Measurements from ENCODE around the gene GSTM2.
A peak's percentile ranks its signal among the peaks of the same experiment; 100 is the strongest.

Gene GSTM2

DNA sequence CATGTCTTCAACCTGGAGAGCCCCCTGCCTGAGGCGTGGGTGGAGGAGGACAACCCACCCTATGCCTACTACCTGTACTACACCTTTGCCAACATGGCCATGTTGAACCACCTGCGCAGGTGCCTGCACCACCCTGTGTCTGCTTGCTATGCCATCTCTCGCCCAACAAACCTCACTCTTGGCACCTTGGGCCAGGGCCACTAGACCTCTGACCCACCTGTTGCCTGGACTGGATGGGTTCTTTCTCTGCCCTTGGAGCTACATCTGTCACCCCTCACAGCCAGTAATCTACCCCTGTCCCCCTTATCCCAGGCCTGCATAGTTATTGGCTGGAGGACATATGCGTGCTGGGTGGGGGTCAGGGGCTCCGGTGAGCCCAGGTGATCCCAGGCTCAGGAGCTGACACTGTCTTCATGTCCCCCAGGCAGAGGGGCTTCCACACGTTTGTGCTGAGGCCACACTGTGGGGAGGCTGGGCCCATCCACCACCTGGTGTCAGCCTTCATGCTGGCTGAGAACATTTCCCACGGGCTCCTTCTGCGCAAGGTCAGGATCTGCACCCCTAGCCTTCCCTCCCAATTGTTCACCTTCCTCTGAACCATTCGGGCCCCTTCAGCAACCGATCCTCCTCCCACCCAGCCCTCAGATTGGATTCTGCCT, 38.4 kb upstream of the GSTM2 start:
- no peak for DNase-seq (ENCODE audit: low spot score)

DNA sequence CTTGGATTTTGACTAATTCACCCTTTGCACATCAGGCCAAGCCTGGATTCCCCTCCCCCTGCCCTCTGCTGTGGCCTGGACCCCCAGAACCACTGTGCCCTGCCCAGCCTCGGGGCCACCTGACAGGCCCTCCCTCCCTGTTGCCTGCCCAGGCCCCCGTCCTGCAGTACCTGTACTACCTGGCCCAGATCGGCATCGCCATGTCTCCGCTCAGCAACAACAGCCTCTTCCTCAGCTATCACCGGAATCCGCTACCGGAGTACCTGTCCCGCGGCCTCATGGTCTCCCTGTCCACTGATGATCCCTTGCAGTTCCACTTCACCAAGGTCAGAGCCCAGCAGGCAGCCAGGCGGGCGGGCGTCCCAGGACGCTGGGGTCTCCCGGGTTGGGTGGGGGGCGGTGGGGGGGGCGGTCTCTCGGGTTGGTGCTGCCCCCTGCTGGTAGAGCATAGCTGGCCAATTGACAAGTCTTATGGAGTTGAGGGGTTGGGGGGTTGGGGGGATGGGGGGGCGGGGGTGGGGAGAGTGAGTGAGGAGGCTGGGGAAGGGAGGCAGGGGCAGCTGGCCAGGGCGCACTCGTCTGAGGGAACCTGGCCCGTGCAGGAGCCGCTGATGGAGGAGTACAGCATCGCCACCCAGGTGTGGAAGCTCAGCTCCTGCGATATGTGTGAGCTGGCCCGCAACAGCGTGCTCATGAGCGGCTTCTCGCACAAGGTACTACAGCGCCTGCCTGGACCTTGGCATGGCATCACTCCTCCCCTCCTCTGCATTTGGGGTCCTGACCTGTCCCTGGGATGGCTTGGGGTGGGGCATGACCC, 37.6 kb upstream of the GSTM2 start:
- no peak for DNase-seq (ENCODE audit: low spot score)

DNA sequence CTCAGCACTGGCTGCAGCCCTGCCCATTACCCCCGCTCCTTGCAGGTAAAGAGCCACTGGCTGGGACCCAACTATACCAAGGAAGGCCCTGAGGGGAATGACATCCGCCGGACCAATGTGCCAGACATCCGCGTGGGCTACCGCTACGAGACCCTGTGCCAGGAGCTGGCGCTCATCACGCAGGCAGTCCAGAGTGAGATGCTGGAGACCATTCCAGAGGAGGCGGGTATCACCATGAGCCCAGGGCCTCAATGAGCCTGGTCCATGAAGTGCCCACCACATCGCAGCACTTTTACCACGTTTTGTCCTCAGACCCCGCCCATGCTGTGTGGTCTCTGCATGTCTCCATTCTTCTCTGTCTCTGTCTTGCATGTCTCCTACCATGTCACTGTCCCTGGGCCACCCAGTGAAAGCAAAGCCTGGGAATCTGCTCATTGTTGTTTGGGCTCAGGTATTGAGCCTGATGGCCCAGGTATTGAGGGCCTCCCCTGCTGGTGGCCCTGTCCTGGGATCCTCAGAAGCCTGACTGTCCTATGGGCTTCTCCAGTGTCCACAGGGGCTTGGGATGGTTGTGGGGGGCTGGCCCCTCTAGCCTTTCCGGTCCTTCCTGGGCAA, 36.9 kb upstream of the GSTM2 start:
- no peak for DNase-seq (ENCODE audit: low spot score)

DNA sequence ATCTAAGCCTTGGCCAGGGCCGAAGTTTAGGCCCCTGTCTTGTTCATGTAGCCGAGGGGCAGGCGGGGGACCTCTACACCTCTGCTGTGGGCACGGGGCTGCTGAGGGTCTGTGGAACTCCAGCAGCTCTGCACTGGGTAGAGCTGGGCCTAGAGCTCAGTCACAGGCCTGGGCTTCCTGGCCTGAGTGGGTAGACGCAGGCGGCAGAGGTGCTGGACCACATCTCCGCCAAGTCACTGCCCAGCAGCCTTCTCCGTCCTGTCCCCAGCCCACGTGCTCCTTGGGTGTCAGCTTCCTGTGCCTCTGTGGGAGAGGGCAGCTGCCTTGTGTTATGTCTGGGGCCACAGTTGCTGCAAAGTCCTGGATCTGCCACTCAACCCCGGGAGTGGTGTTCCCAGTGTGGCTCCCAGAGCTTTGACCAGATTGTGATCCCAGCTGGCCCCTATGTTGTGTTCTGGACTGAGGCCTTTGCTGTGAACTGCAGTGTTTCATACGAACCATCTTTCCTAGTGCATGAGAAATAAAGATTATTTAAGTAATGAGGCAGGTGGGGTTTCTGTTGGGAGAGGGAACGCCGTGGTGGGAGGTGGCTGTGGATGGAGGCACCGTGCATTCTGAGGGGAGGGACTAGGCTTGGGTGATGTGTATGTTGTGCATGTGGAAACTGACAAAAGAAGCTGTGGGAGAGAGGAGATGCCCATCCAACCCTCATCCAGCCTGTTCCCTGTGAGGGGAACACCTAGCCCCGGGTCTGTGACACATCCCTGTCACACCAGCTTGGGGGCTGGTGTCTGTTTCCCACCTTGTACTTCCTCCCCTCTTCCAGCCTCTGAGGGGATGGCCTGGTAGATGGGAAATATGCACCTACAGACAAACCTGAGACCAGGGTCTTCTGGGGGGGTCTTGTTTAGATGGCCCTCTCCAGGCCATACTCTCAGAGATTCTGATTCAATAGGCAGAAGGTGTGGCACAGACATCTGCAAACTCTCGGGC, 36.0 kb upstream of the GSTM2 start:
- no peak for DNase-seq (ENCODE audit: low spot score)

DNA sequence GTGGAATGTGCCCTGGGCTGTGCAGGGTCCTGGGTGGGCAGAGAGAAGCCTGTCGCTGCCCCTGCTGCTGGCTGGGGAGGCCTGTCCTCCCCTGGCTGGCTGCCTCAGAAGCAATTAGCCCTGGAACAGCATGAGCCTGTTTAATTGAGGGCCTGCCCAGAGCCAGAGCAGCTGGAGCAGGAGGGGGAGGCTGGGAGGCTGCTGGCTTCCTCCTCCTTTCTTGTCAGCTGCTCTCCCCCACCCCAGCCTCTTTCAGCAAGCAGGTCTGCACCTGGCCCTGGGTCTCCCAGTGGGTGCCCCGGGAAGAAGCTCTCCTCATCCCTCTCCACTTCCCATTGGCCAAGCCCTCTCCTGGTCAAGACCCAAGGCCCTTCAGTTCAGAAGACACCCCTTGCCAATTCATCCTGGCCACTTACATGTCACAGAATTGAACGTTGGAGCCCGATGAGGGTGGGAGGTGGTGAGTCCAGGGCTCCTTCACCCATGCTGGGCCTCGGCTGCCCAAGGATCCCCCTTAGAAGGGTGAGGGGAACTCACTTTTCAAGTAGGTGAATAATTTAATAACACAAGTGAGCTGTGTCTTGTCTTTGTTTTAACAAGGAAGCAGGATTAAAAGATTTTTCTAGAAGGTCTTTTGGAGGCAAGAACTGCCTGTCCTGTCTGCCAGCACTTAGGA, 35.0 kb upstream of the GSTM2 start:
- peak; percentile 68 for DNase-seq (ENCODE audit: low spot score)

DNA sequence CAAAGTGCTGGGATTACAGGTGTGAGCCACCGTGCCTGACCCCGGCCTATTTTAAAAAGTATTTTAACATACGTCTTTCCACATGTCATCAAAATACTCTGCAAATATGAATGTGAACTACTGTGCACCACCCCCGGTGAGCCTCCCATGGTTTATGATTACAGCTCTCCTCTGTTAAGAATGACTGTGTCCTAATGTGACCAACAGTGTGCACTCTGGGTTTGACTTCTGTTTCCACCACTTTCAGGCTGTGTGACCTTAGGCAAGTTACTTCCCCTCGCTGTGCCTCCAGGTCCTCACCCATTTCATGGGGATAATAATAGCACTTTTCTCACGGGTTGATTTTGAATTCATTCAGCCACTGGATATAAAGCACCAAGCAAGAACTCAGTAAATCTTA, 33.6 kb upstream of the GSTM2 start:
- no peak for DNase-seq (ENCODE audit: low spot score)

DNA sequence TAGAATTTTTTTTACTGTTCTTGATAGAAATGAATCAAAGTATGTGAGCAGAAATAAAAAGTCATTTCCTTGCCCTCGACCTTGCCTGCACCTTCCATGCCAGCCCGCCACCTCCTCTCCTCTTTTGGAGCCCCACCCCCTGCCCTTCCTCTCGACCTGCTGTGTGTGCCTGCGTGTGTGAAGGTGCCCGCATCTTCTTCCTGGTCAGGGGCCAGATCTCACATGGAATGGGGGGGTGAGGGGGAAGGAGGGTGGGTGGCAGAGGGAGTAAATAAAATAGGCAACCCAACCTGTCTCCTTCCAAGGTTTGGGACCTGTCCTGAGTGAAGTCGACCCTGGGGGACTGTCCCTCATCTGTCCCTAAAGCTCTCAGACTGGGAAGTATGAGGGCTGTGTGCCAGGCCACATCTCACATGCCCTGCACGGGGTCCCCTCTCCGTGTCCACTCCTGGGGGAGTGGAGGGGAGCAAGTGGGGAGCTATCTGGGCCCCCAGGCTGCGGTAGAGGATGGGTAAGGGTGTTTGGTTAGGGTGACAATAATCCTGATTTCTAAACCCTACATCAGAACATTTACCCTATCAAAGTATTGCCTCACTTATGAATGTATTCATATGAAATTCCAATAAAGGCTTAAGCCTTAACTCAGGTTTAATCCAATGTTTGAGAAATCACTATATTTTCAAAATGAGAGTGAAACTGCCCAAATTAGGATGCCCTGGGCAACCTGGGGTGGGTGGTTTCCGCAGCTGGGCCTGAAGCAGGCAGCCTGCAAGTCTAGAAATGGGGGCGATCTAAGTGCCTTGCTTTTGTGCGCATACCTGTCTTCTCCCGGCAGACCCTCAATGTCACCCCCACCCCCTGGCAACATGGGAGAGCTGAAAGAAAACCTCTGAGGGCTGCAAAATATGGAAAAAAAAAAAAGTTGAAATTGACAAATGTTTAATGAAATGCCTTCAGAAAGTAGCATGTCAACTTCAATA, 32.8 kb upstream of the GSTM2 start:
- DNase-seq (ENCODE audit: low spot score): no peak

DNA sequence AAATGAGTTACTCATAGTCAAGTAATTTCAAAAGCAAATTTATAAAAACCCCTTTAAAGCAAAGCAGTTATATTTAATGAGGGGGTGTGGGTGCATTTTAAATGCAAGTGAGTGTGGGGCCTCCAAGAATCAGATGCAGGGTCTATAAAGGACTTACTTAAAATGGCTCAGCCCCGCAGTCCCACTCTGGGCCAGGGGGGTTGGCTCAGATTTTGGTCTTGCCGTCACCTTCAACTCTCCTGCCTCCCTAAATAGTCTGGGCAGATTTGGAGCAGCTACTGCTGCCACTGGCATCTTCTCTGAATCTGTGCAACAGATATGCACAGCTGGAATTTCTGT, 32.0 kb upstream of the GSTM2 start:
- DNase-seq (ENCODE audit: low spot score): no peak

DNA sequence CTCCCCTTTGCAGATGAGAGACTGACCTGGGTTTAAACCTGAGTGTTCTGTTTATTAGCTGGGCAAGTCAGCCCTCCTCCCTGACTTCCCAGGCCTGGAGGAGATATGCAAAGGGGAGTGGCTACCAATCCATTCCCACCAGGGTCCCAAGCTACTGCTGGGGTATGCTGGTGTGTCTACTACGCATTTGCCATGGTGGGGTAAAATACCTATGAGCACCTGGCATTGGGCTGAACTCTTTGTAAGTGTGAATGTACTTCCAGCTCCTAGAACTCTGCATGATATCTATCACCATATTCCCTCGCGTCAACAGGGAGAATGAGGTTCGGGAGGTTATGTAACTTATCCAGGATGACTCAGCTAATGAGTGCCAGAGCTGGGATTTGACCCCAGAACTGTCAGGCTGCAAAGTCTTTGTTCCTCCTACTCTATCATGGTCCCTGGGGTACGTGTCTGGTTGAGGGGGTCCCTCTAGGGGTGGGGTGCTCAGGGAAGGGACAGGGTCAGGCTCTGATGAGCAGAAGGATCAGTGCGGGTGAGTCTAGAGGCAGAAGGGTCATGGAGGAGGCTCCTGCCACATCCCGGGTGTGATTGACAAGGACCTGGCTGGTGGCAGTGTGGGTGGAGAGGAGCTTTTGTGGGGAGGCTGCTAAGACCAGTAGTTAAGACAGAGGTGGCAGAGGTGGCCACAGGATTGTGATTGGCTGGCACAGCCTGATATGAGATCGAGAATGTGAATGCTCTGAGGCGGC, 31.5 kb upstream of the GSTM2 start:
- no peak for DNase-seq (ENCODE audit: low spot score)

DNA sequence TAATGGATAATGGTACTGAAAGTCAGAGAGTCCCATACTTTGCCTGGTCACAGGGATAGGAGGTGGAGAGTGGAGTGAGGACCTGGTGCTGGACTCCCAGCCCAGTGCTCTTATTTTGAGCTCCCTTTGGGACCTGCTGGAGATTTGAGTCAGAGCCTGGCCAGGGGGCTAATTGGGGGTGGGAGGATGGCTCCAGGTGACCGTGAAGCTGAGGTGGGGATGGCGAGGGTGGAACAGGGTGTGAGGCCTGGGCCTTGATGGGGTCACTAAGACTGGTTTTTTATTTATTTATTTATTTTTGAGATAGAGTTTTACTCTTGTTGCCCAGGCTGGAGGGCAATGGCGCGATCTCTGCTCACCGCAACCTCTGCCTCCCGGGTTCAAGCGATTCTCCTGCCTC, 30.4 kb upstream of the GSTM2 start:
- no peak for DNase-seq (ENCODE audit: low spot score)

DNA sequence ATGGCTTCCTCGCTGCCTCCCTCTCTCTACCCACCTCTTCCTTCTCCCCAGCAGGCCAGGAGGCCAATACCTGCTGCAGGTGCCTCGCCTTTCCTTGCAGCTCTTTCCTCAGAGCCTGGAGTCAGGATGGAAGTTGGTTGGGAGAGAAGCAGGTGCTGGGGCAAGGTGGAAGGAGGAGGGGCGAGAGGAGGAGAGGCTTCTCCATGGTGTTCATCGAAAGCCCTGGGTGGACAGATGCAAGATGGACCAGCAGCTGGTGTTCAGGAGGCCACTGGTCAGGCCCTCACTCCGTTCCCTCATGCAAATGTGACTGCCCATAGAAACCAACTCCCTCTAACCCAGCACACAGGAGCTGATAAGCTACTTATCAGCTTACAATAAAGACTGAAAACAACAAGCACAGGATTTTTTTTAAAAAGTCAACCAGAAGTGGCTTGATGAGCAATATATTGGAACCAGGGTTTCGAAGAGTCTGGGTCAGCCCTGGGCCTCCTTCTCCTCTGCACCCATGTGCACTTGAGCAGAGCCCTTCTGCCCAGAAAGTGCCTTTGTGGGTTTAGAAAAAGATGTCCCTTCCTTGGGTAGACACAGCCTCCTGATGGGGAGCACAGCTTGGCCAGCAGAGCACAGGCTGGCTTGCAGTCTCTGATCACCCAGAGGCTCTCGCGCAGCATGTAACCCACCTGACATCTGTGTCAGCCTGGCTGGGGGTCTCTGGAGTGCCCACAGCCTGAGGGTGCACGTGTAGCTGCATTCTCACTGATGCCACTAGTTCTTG, 28.6 kb upstream of the GSTM2 start:
- no peak for DNase-seq (ENCODE audit: low spot score)

DNA sequence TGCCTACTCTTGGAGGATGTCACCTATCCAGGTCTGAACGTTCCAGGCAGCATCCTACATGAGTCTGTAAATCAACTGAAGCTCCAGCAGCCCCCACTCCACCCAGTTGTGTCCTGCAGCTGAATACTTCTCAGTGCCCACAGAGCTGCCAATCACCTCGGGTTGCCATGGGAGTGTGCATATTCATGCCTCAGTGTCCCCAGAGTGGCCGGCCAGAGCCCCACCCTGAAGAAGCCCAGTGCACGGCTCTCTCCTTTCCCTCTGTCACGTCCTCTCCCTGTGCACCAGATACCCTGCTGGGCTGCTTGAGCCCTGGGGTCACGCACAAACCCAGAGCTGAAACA, 28.0 kb upstream of the GSTM2 start:
- no peak for DNase-seq (ENCODE audit: low spot score)

DNA sequence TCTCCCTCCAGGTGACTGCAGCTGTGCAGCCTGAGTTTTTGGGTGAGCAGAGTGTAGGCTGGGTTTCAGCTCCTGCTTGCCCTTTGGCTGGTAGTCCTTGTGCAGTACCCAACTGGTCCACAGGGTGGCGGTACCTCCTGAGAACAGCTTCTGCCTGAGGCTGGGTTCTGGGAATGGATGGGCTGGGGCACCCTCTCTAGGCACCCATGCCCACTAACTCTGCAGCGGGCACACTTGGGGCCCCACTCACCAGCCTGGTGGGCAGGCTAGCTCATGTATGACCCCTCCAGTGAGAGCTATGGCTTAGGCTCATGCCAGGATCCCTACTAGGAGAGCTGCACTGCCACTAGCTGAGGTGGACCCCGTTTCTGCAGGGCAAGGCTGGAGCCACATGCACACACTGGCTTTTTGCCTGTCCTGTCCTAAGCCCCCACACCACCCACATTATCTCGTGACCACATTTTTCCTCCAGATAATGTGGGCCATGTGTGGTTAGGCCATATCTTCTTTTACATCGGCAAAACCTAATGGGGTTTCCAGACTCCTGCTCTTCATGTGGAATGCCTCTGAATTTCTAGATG, 27.5 kb upstream of the GSTM2 start:
- DNase-seq (ENCODE audit: low spot score): peak; percentile 63

DNA sequence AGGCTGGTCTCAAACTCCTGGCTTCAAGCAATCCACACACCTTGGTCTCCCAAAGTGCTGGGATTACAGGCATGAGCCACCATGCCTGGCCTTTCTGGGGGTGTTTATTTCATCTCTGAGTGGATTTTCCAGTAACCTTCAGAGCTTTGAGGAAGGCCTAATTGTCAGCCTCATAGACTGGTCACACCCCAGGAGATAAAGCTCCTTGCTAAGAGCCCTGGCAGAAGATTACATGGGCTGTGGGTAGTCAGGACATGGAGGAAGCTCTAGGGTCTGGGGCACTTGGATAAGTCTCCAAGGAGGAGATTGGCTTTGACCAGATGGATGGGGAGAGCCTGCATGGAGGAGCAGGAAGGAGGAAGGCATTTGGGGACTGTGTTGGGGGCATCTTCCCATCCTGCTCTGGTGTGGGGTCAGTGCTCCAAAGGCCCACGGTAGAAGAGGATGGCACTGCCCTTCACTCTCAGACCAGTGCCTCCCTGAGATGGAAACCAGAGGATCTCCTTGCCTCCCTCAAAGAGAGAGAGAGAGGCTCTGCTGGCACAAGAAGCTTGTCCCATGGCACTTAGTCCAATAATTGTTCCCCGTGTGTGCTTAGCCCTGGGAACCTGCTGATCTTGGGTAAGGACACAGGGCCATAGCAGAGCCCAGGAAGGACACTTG, 26.6 kb upstream of the GSTM2 start:
- DNase-seq (ENCODE audit: low spot score): no peak

DNA sequence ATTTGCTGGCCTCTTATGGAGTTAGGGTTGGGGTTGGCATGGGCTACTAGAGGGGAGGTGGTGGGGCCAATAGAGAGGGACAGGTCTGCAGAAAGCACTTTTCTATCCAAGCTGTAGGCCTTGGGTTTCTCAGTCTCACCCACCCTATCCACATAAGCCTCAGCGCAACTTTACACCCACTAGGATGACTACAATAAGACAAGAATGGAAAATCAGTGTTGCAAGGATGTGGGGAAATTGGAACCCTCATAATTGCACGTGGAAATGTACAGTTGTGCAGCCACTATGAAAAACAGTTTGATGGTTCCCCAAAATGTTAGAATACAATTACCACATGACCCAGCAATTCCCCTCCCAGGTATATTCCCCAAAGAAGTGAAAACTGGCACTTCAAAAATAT, 26.0 kb upstream of the GSTM2 start:
- no peak for DNase-seq (ENCODE audit: low spot score)

DNA sequence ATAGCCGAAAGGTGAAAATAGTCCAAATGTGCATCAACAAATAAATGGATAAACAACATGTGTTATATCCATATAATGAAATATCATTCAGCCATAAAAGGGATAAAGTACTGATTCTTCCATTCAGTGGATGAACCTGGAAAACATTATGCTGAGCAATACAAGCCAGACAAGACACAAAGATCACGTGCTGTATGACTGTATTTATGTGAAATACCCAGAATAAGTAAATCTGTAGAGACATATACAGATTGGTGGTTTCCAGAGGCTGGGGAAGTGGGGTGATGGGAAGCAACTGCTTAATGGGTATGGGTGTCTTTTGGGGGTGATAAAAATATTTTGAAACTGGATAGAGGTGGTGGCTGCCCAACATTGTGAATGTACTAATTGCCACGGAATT, 25.2 kb upstream of the GSTM2 start:
- no peak for DNase-seq (ENCODE audit: low spot score)

DNA sequence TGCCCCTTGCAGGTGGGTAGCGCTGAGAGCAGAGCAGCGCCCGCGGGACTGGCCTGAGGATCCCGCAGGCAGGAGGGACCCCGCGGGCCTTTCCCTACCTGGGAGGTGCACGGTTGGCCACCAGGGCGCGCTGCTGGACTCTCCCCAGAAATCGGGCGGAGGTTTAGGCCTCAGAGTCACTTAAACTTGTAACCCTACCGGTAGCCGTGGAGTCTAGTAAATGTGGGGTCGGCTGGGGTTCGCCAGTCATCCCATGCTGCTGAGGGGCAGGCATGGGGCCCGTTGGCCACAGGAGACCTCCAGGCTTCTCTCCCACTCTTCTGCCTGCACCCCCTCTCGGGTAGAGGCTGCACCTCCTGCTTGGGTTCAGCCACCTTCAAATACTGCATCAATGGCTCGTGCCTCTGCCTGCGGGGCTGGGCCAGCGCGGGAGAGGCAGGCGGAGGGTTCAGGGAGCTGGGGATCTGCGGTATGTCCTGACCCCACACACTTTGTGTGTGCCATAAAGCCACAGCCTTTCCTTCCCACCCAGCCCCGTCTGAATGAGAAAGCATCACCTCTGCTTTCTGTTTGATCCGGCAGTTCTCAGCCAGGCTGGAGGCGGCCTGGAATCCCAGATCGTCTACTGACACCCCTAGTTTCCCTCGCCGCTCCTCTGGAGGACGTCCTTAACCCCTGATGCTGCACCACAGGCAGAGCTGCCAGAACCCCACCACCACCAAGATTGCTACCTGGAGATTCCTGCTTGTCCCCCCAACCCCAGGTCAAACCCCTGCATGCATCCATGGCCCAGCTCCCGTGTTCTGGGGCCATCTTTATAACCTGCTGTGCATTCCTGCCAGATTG, 24.2 kb upstream of the GSTM2 start:
- DNase-seq (ENCODE audit: low spot score): peak; percentile 58

All from globus pallidus (tissue), 1 donor.